A549 (cell line): ENCODE results near the gene ABI3BP. TPM values are rescaled to one million over a fixed set of nuclear protein-coding genes. Genes with fewer than 3 reads are reported as not detected.

Source experiments
- ATAC-seq, 2 experiments: fragments of 200-7000 bp in 1 of 2; fragments of >200 bp in 1 of 2; cut with Nextera tagmentation in 1 of 2; cut with Tn5 transposase in 1 of 2; 3 replicates each; pipeline versions ENCODE4 v1.8.0 to v1.9.1; 2018 to 2020; ENCODE audit warnings: mild to moderate bottlenecking in 1 of 2, moderate library complexity in 1 of 2
- CTCF ChIA-PET: fragments of 300-600 bp; sonication (Branson Sonifier 250); formaldehyde crosslinking; extraction: SDS; loops from one replicate; lab custom pipeline; 2021; ENCODE audit warnings: antibody characterized with exemption, inconsistent platforms; lab: Yijun Ruan, JAX
- POLR2A ChIA-PET: fragments of 350-600 bp; formaldehyde crosslinking; extraction: SDS; loops from one replicate; lab custom pipeline; 2021; ENCODE audit warnings: antibody characterized with exemption, inconsistent platforms; lab: Yijun Ruan, JAX
- DNase-seq, 2 experiments: peaks; one replicate each; pipeline versions ENCODE4 v3.0.0 to v3.0.0-alpha.2; 2011 to 2016; ENCODE audit warnings: low read depth in 1 of 2, low spot score in 1 of 2
- FAIRE-seq: peaks from 2 replicates; lab custom pipeline; 2011; peaks lifted over from hg19 to GRCh38; lab: Jason Lieb, UNC
- H3K27ac ChIP-seq, 2 experiments: fragments of >200 bp; sonication (Bioruptor Twin); formaldehyde crosslinking; 3 replicates each; pipeline ENCODE4 v1.5.1; 2016 to 2017
- H3K4me1 ChIP-seq: fragments of >200 bp; sonication (Bioruptor Twin); formaldehyde crosslinking; 3 replicates; pipeline ENCODE4 v1.6.1; 2016
- H3K4me2 ChIP-seq: fragments of >200 bp; sonication (Bioruptor Twin); formaldehyde crosslinking; 3 replicates; pipeline ENCODE4 v1.6.1; 2016
- H3K4me3 ChIP-seq: fragments of >200 bp; sonication (Bioruptor Twin); formaldehyde crosslinking; 3 replicates; pipeline ENCODE4 v1.5.1; 2016
- H3K9me3 ChIP-seq: fragments of >200 bp; sonication (Bioruptor Twin); formaldehyde crosslinking; 3 replicates; pipeline ENCODE4 v1.6.1; 2016
- CBX2 ChIP-seq: fragments of 200-600 bp; sonication (generic); IDR thresholded peaks from 2 replicates; pipeline ENCODE4 v1.6.1; 2016; ENCODE audit warnings: low read depth, mild to moderate bottlenecking, borderline replicate concordance
- CBX8 ChIP-seq: fragments of 200-600 bp; sonication (generic); IDR thresholded peaks from 2 replicates; pipeline ENCODE4 v1.6.1; 2016
- EP300 ChIP-seq, 2 experiments: fragments of >200 bp; sonication (Bioruptor Twin); formaldehyde crosslinking; IDR thresholded peaks; 2 replicates in 1 of 2; 3 replicates in 1 of 2; pipeline ENCODE4 v1.6.1; 2016 to 2017
- FOSL2 ChIP-seq, 2 experiments: fragments of 450-650 bp in 1 of 2; fragments of >200 bp in 1 of 2; sonication (Bioruptor Twin) in 1 of 2; formaldehyde crosslinking; IDR thresholded peaks; 2 replicates each; pipeline versions ENCODE4 v1.5.0 to v1.6.1; 2016 to 2020; ENCODE audit warnings: mild to moderate bottlenecking in 1 of 2, moderate library complexity in 1 of 2
- HES2 ChIP-seq: fragments of >200 bp; sonication (Bioruptor Twin); formaldehyde crosslinking; IDR thresholded peaks from 2 replicates; pipeline ENCODE4 v1.6.1; 2016
- HEYL ChIP-seq: fragments of 250-450 bp; sonication (Bioruptor Pico); IDR thresholded peaks from 2 replicates; pipeline ENCODE4 v1.8.0; 2021; ENCODE audit warnings: mild to moderate bottlenecking, moderate library complexity
- HOXA7 ChIP-seq: fragments of 250-450 bp; sonication (Bioruptor Pico); IDR thresholded peaks from 2 replicates; pipeline ENCODE4 v1.5.0; 2020; ENCODE audit warnings: mild to moderate bottlenecking, moderate library complexity
- HOXB13 ChIP-seq: fragments of 250-450 bp; sonication (Bioruptor Pico); IDR thresholded peaks from 2 replicates; pipeline ENCODE4 v1.5.0; 2020; ENCODE audit warnings: low read depth, mild to moderate bottlenecking, moderate library complexity
- KDM5A ChIP-seq: fragments of 200-600 bp; sonication (generic); IDR thresholded peaks from 2 replicates; pipeline ENCODE4 v1.6.1; 2016; ENCODE audit warnings: antibody characterized with exemption, mild to moderate bottlenecking
- MAZ ChIP-seq: fragments of 150-350 bp; IDR thresholded peaks from 2 replicates; pipeline ENCODE4 v1.6.1; 2014; ENCODE audit warnings: antibody characterized with exemption, low read depth, low read length, borderline replicate concordance
- MYC ChIP-seq: IDR thresholded peaks from 2 replicates; pipeline ENCODE4 v1.6.1; 2012; ENCODE audit warnings: mild to moderate bottlenecking, inconsistent platforms, low read length, improper control_type of control experiment, borderline replicate concordance
- NFE2L2 ChIP-seq: fragments of 150-350 bp; conservative IDR thresholded peaks from 2 replicates; pipeline ENCODE4 v1.6.1; 2014; ENCODE audit warnings: low read length
- PBX3 ChIP-seq: IDR thresholded peaks from 2 replicates; pipeline ENCODE4 v1.6.1; 2012
- PHF8 ChIP-seq: fragments of 200-600 bp; sonication (generic); IDR thresholded peaks from 2 replicates; pipeline ENCODE4 v1.6.1; 2016; ENCODE audit warnings: low read depth, mild to moderate bottlenecking, antibody characterized with exemption, moderate library complexity, borderline replicate concordance
- POLR2A ChIP-seq: IDR thresholded peaks from 2 replicates; pipeline ENCODE4 v1.6.1; 2012; ENCODE audit warnings: mild to moderate bottlenecking, low read length
- RAD21 ChIP-seq, 2 experiments: fragments of >200 bp in 1 of 2; sonication (Bioruptor Twin) in 1 of 2; formaldehyde crosslinking in 1 of 2; IDR thresholded peaks in 1 of 2; conservative IDR thresholded peaks in 1 of 2; 2 replicates in 1 of 2; 3 replicates in 1 of 2; pipeline ENCODE4 v1.6.1; 2012 to 2018; ENCODE audit warnings: inconsistent platforms in 1 of 2
- RARB ChIP-seq: fragments of 250-450 bp; sonication (Bioruptor Pico); IDR thresholded peaks from 2 replicates; pipeline ENCODE4 v1.8.0; 2021; ENCODE audit warnings: mild to moderate bottlenecking, moderate library complexity
- RFX5 ChIP-seq: fragments of 450-650 bp; IDR thresholded peaks from 2 replicates; pipeline ENCODE4 v1.7.1; 2014; ENCODE audit warnings: antibody characterized with exemption, mild to moderate bottlenecking, moderate library complexity
- SREBF2 ChIP-seq: fragments of 450-650 bp; IDR thresholded peaks from 2 replicates; pipeline ENCODE4 v1.6.1; 2014; ENCODE audit warnings: mild to moderate bottlenecking, moderate library complexity
- ZC3H11A ChIP-seq: fragments of 450-650 bp; IDR thresholded peaks from 2 replicates; pipeline ENCODE4 v1.6.1; 2014; ENCODE audit warnings: antibody characterized with exemption, mild to moderate bottlenecking
- WGBS: methylation state at CpG from one replicate; pipeline ENCODE4 v1.1.6; 2017; ENCODE audit errors: missing lambda C conversion rate; 5-methylcytosine and 5-hydroxymethylcytosine counted together
- polyA plus RNA-seq, 4 experiments: library from polyadenylated mRNA; depleted of rRNA in 3 of 4; stranded (reverse); fragments of >200 nt; fragmentation: RNase III in 1 of 4; extraction: RNeasy Plus Mini Kit Qiagen cat#74134 plus additional on column Dnase treatment in 1 of 4; gene quantifications; 2 replicates in 3 of 4; 3 replicates in 1 of 4; pipeline ENCODE4 v1.2.3, GENCODE V29; 2011 to 2017
- TF ChIP-seq, protein P1 (sequence below): fragments of 150-350 bp; IDR thresholded peaks from 2 replicates; pipeline ENCODE4 v1.6.1; 2014; ENCODE audit warnings: low read depth, mild to moderate bottlenecking, low read length
- TF ChIP-seq, protein P2 (sequence below): fragments of 250-450 bp; sonication (Bioruptor Pico); IDR thresholded peaks from 2 replicates; pipeline ENCODE4 v1.5.0; 2021; ENCODE audit warnings: mild to moderate bottlenecking, moderate library complexity, borderline replicate concordance

ABI3BP gene
- polyA plus RNA-seq, 2 of the 4 experiments (the other 2 are of a cell fraction): 1.3 to 1.8 TPM

DNA sequence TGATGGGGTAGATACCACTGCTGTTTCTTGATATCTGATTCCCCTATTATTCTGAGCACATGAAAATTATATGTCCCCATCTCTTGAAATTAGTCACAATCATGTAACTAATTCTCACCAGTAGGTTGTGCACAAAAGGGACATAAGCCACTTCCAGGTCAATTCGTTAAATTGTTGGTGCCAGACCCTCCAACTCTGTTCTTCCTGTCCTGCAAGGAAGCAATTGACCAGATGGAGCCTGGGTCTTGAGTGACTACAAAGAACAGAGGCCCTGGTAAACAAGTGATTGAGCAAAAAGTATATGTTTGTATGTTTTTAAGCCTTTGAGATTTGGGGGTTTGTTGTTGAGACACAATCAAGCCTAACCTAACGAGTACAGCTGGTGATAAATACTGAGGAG lies 36.9 kb downstream of the ABI3BP start (continued):
- TF ChIP-seq ZC3H11A (no peak), RFX5 (no peak), NFE2L2 (no peak)
- TF ChIP-seq, protein P1, sequence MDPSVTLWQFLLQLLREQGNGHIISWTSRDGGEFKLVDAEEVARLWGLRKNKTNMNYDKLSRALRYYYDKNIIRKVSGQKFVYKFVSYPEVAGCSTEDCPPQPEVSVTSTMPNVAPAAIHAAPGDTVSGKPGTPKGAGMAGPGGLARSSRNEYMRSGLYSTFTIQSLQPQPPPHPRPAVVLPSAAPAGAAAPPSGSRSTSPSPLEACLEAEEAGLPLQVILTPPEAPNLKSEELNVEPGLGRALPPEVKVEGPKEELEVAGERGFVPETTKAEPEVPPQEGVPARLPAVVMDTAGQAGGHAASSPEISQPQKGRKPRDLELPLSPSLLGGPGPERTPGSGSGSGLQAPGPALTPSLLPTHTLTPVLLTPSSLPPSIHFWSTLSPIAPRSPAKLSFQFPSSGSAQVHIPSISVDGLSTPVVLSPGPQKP: no peak

DNA sequence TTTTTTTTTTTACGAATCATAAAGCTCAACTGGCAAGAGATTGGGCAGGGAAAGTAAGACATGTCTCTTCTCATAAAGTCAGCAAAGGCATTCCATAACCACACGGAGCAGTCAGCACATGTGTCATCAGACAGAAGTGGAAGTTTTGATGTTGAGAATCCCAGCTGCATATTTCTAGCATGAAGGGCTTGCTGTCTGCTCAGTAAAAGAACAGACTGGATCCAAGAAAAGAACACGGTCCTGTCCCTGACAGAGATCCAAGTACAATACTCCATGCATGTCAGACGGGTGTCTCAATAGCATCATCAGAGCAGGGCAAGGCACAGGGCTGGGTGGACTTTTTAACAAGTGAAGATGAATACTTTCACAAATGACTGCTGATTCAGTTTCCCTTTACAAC lies 38.2 kb downstream of the ABI3BP start:
- H3K4me1 ChIP-seq: no peaks in the 10 kb centered on the region
- ATAC-seq: no peak
- CTCF ChIA-PET: interaction anchor here (0.6 kb wide), 1 partner anchor 24 kb away, joined by 3 read pairs; no protein-coding TSS in a partner anchor
- POLR2A ChIA-PET: no interaction called here
- H3K4me2 ChIP-seq: no peak overlapping the region
- H3K9me3 ChIP-seq: peaks cover 7% of the 10 kb centered on the region; the same call in 2 of the 3 replicates
- H3K27ac ChIP-seq: no peak overlapping the region
- WGBS: 50% methylated on average over 4 of the region's 4 CpGs
- H3K4me3 ChIP-seq: no peak overlapping the region
- DNase-seq: no peak
- TF ChIP-seq RAD21 (conservative IDR thresholded peaks at IDR 0.05 in 1 of 2, IDR thresholded peaks at IDR 0.05 in 1 of 2) (no peak), RARB (no peak), CBX8 (no peak), HES2 (no peak), HOXB13 (CRISPR knock-in tag) (no peak), POLR2A (no peak), FOSL2 (IDR thresholded peaks at IDR 0.05) (no peak), FOSL2 (CRISPR knock-in tag; IDR thresholded peaks at IDR 0.05) (no peak), PHF8 (no peak), CBX2 (no peak), MAZ (no peak), KDM5A (no peak), MYC (no peak), EP300 (IDR thresholded peaks at IDR 0.05) (no peak), HOXA7 (CRISPR knock-in tag) (no peak), HEYL (CRISPR knock-in tag) (no peak)
- TF ChIP-seq, protein P2, sequence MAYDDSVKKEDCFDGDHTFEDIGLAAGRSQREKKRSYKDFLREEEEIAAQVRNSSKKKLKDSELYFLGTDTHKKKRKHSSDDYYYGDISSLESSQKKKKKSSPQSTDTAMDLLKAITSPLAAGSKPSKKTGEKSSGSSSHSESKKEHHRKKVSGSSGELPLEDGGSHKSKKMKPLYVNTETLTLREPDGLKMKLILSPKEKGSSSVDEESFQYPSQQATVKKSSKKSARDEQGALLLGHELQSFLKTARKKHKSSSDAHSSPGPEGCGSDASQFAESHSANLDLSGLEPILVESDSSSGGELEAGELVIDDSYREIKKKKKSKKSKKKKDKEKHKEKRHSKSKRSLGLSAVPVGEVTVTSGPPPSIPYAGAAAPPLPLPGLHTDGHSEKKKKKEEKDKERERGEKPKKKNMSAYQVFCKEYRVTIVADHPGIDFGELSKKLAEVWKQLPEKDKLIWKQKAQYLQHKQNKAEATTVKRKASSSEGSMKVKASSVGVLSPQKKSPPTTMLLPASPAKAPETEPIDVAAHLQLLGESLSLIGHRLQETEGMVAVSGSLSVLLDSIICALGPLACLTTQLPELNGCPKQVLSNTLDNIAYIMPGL: no peak
- no peak for FAIRE-seq

- TF ChIP-seq ZC3H11A (no peak), SREBF2 (no peak), PBX3 (no peak), KDM5A (no peak)
- ChIA-PET CTCF (interaction anchor here (0.6 kb wide), 1 partner anchor 25 kb away, joined by 3 read pairs; no protein-coding TSS in a partner anchor), POLR2A (no interaction called here)
- no peak overlapping the region for H3K4me2 ChIP-seq
- no peak for FAIRE-seq
- peaks cover under 1% of the 10 kb centered on the region; the same call in 2 of the 3 replicates for H3K9me3 ChIP-seq
- H3K4me3 ChIP-seq: no peak overlapping the region
- 71% methylated on average over 3 of the region's 3 CpGs for WGBS
- ATAC-seq: no peak
- no peak overlapping the region for H3K27ac ChIP-seq
- no peak for DNase-seq
- H3K4me1 ChIP-seq: no peaks in the 10 kb centered on the region
Observed at GRCh38 chr3:100954199-100954935, 38.9 kb downstream of the ABI3BP start.
